Muscle of leg (tissue), 11 donors: ENCODE measurements around the gene BCL10. TPM values are rescaled to one million over a fixed set of nuclear protein-coding genes. Genes with fewer than 3 reads are reported as not detected.

Experiments
- DNase-seq: peaks from one replicate; pipeline ENCODE4 v3.0.0; 2013
- H3K27ac ChIP-seq: one replicate; pipeline ENCODE4 v1.5.1; 2013; ENCODE audit warnings: mild to moderate bottlenecking, low read length, control low read depth
- H3K27me3 ChIP-seq: one replicate; pipeline ENCODE4 v1.6.1; 2013; ENCODE audit warnings: low read length; ENCODE audit not compliant: control insufficient read depth, insufficient read depth
- H3K36me3 ChIP-seq: one replicate; pipeline ENCODE4 v1.6.1; 2013; ENCODE audit warnings: low read length; ENCODE audit not compliant: control insufficient read depth, insufficient read depth
- H3K4me1 ChIP-seq: one replicate; pipeline ENCODE4 v1.6.1; 2013; ENCODE audit warnings: low read length; ENCODE audit not compliant: control insufficient read depth, insufficient read depth
- H3K4me3 ChIP-seq: one replicate; pipeline ENCODE4 v1.5.1; 2013; ENCODE audit warnings: low read length, control low read depth
- H3K9me3 ChIP-seq: replicated peaks from 2 replicates; pipeline ENCODE4 v1.6.1; 2013; ENCODE audit warnings: low read depth, low read length; ENCODE audit not compliant: control insufficient read depth
- WGBS: methylation state at CpG from one replicate; pipeline ENCODE4 v1.1.5; 2013; ENCODE audit warnings: missing lambda C conversion rate; ENCODE audit not compliant: insufficient coverage; 5-methylcytosine and 5-hydroxymethylcytosine counted together
- polyA plus RNA-seq, 8 donors: library from polyadenylated mRNA; unstranded; fragments of 120-200 nt; gene quantifications; one replicate each; pipeline versions ENCODE4 v1.2.1 to v1.2.3, GENCODE V29; 2013; ENCODE audit warnings: inconsistent platforms in 1 of 8, low replicate concordance in 1 of 8; ENCODE audit not compliant: insufficient read length in 8 of 8, insufficient read depth in 1 of 8
- total RNA-seq: library from RNA; stranded (reverse); fragments of 120-200 nt; gene quantifications from one replicate; pipeline ENCODE4 v1.2.4, GENCODE V29; 2013

BCL10 gene
- total and polyA plus RNA-seq, 9 donors: 11.0 to 19.3 (median 13.4) TPM

DNA sequence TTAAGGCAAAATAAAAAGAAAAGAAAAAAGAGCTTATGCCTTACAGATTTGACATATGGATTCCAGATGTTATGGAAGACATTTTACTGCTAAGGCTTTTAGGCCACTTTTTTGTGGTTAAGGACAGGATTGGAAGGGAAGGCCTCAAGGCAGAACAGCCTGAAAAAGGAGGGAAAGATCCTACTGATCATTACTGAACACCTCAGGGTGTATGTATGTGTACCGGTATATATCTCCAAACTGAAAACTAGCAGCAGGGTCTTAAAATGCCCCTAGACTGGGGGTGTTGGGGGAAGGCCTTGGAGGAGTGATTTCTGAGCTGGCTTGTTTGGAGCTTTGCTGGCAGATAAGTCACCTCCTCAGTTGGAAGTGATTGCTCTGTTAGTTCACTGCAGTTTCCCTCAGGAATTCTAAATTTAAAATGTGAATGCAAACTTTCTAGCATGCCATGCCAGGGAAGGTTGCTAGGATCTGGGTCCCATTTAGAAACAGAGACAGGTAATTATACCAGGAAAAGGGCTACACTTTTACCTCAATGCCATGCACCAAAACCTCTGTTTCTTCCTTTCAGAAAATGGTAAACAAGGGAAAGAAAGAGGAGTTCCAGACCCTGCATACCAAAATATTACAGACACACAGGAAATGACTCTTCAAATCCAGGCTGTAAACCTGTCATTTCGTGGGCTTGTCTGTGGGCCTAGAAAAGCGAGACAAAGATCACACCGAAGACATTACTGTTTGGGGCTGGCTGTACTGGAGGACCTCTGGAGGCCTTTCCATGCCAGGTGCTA lies 32.0 kb downstream of the BCL10 start:
- WGBS: 14% methylated on average over 3 of the region's 4 CpGs
- Histone ChIP-seq H3K4me1 (peaks cover 7% of the 10 kb centered on the region), H3K27me3 (no peaks in the 10 kb centered on the region), H3K4me3 (no peak overlapping the region), H3K9me3 (no peaks in the 10 kb centered on the region), H3K36me3 (no peaks in the 10 kb centered on the region), H3K27ac (peak overlapping the region; percentile 82)
- peak; percentile 94 for DNase-seq

DNA sequence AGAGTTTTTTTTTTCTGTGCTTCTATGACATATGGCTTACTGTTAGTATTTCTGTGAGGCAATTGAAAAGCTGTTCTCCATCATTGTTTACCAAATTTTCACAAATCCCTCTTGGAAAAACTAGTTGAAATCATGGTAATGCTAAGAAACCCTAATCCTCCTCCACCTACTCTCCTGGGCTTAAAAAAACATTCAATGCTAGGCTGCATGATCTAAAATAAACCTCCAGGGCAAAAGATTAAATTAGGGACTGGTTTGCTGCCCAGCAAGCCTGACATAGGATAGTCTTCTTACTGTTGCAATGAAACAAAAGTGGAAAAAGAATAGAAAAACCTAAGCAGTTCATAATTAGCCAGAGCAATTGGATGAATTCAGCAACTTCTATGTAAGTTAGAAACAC lies 33.1 kb downstream of the BCL10 start:
- Histone ChIP-seq H3K27me3 (no peaks in the 10 kb centered on the region), H3K4me1 (peaks cover 7% of the 10 kb centered on the region), H3K9me3 (no peaks in the 10 kb centered on the region), H3K36me3 (no peaks in the 10 kb centered on the region), H3K27ac (peak overlapping the region; percentile 82), H3K4me3 (no peak overlapping the region)
- peak; percentile 51 for DNase-seq

DNA sequence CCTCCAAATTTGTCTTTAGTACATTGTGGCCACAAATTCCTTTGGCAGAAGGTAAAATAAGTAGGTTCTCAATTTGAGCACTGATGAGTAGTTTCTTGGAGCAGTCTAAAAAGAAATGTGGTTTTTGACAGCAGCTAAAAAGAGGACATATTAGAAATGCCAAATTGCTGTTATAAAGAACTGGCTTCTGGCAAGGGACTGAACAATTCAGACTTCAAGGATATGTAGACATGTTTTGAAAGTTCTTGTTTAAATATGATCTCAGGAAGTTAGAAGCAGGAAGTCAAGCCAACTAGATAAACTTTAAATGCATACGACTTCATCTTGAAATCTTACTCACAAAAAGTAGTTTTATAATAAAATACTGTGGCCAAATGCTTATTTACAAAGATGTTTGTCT lies 35.8 kb downstream of the BCL10 start:
- no CpG with 5 or more reads among the region's 1 CpG for WGBS
- Histone ChIP-seq H3K9me3 (no peaks in the 10 kb centered on the region), H3K4me1 (peaks cover 7% of the 10 kb centered on the region), H3K36me3 (no peaks in the 10 kb centered on the region), H3K27ac (no peak overlapping the region), H3K27me3 (no peaks in the 10 kb centered on the region), H3K4me3 (no peak overlapping the region)
- peak; percentile 18 for DNase-seq

DNA sequence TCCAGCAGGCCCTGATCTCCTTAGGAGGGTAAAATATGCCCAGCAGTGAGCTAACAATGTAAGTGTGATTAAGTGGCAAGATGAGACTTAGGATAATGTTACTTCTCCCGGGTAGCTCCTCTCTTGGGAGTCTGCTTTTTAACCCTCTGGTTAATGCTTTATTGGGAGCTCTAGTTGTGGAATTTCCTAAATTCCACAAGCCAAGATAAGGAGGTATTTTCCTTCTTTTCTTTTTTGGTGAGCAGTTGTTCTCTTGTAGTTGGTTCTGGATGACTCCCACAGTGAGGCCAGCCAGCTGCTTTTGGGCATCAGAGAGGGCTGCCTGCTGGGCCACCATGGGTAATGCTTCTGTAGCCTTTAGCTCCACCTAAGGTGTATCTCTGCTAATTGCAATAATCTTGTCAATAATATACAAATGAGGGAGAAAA lies 36.2 kb downstream of the BCL10 start:
- Histone ChIP-seq H3K4me3 (no peak overlapping the region), H3K9me3 (no peaks in the 10 kb centered on the region), H3K4me1 (peaks cover 7% of the 10 kb centered on the region), H3K27me3 (no peaks in the 10 kb centered on the region), H3K36me3 (no peaks in the 10 kb centered on the region), H3K27ac (no peak overlapping the region)
- no peak for DNase-seq
- WGBS: no CpG with 5 or more reads among the region's 1 CpG

DNA sequence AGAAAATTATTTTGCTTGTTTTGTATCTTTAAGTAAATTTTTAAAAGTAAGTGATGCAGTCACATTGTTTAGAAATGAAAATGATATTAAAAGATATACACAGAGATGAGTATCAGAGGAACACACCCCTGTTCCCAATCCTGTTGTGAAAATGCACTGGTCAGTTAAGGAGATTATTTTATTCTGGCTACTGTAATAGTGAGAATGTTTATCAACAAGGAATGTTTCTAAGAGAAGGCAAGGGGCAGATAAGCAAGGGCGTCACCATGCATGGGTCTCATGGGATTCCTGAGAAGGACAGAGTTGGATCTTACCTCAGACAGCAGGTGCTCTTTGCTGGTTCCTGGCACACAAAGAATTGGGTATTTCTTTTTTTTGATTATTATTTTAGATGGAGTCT lies 38.8 kb downstream of the BCL10 start:
- Histone ChIP-seq H3K9me3 (no peaks in the 10 kb centered on the region), H3K4me3 (no peak overlapping the region), H3K27ac (no peak overlapping the region), H3K36me3 (no peaks in the 10 kb centered on the region), H3K4me1 (no peaks in the 10 kb centered on the region), H3K27me3 (no peaks in the 10 kb centered on the region)
- WGBS: 93% methylated on average over 1 of the region's 1 CpG
- DNase-seq: no peak

DNA sequence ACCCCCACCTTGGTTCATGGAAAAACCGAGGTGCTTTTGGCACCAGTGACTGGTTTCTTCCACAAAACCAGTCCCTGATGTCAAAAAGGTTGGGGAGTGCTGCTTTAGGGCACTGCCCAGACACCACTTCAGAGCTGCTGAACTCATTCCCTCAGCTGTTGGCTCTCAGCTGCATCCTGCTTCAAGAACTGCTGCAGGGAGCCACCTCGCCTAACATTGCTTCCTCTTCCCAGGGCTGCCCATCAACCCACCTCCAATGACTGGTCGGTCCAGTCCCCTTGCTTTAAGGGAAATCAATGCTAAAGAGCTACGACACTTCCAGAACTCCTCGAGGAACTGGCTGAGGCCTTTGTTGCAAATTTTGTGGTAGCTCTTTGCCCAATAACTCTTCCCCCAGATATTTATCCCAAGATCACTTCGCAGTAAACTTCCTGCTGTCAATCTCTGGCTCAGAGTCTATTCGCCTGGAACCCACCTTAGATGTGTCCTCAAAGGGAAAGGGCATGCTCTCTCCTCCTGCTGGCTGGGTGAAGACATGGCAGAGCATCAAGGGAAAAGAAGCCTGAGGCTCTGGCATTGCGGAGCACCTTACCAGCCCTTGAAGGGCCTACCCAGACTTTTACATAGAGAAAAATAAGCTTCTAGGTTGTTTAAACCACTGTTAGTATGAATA lies 46.0 kb downstream of the BCL10 start:
- Histone ChIP-seq H3K27me3 (no peaks in the 10 kb centered on the region), H3K36me3 (no peaks in the 10 kb centered on the region), H3K27ac (no peak overlapping the region), H3K9me3 (no peaks in the 10 kb centered on the region), H3K4me3 (no peak overlapping the region), H3K4me1 (peaks cover 2% of the 10 kb centered on the region)
- no peak for DNase-seq
- WGBS: 86% methylated on average over 6 of the region's 8 CpGs

DNA sequence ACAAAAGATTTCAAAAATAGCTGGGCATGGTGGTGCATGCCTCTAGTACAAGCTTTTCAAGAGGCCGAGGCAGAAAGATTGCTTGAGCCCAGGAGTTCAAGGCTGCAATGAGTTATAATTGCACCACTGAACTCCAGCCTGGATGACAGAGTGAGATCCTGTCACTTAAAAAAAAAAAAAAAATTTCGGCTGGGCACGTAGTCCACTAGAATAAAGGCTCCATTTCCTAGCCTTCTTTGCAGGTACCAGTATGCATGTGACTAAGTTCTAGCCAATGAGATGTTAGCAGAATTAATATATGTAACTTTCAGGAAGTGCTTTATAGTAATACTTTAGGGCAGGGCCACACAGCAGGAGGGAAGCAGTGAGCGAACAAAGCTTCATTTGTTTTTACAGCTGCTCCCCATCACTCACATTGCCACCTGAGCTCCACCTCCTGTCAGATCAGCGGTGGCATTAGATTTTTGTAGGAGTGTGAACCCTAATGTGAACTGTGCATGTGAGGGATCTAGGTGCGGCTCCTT lies 46.8 kb downstream of the BCL10 start:
- H3K27ac ChIP-seq: no peak overlapping the region
- H3K36me3 ChIP-seq: no peaks in the 10 kb centered on the region
- H3K27me3 ChIP-seq: no peaks in the 10 kb centered on the region
- no peak for DNase-seq
- no peak overlapping the region for H3K4me3 ChIP-seq
- H3K9me3 ChIP-seq: no peaks in the 10 kb centered on the region
- peaks cover 4% of the 10 kb centered on the region for H3K4me1 ChIP-seq
- WGBS: 66% methylated on average over 3 of the region's 6 CpGs

DNA sequence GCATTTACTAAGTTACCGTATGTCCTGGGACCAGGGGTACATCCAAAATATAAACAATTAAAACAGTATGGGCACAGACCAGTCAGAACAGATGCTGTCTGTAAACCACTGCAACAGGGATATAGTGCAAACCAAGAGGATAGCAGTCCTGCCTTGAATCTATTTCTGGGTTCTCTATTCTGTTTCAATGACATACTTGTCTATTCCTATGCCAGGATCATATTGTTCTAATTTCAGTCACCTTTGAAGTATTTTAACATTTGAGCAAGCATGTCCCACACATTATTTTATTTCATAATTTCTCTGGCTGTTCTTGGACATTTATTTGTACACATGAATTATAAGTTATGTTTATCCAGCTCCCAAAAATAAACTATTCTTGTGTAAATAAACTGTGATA lies 47.5 kb downstream of the BCL10 start:
- H3K4me3 ChIP-seq: no peak overlapping the region
- peaks cover 4% of the 10 kb centered on the region for H3K4me1 ChIP-seq
- H3K27ac ChIP-seq: no peak overlapping the region
- H3K27me3 ChIP-seq: no peaks in the 10 kb centered on the region
- no peaks in the 10 kb centered on the region for H3K9me3 ChIP-seq
- 86% methylated on average over 1 of the region's 1 CpG for WGBS
- H3K36me3 ChIP-seq: no peaks in the 10 kb centered on the region
- no peak for DNase-seq

DNA sequence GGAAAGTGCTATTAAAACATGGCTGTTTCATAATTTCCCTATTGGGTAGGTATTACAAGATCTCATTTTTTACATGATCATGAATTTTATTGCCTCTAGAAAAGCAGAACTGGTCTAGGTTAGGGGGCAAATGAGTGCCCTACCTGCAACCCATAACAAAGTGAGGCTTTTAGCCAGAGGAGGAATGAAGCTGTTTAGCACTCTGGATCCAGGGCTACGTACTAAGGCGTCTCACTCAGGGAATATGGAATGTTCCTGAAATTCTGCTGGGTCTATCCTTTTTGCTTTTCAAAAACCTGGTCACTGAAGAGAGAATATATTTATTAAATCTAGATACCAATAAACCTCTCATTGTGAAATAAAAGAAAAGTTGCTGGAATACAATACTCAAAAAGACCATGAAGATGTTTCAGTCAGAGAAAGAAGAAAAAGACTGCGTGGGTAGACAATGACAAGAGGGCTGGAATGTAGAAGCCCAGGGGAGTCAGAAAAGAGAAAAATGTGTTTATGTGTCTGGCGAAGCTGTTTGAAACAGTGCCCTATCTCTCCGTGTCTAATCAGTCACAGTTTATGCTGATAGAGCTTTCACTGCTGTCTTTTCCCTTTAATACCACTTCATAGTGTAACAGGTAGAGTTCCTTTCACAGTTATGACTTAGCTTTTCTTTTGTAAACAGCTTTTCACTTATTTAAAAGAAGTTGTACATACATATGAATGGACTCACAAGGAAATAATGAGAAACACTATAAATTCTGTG lies 50.6 kb downstream of the BCL10 start:
- DNase-seq: no peak
- WGBS: 33% methylated on average over 1 of the region's 5 CpGs
- Histone ChIP-seq H3K27me3 (no peaks in the 10 kb centered on the region), H3K4me3 (no peak overlapping the region), H3K27ac (no peak overlapping the region), H3K9me3 (no peaks in the 10 kb centered on the region), H3K4me1 (peaks cover 4% of the 10 kb centered on the region), H3K36me3 (no peaks in the 10 kb centered on the region)
